ENCODE data around the gene LRRC3B. TPM values are rescaled to one million over a fixed set of nuclear protein-coding genes. Genes with fewer than 3 reads are reported as not detected.

LRRC3B gene
- total RNA-seq, 2 donors from 2014 or later = not detected

- Mint-ChIP-seq H3K9me3 (peaks cover 9 to 10% of the 10 kb centered on the region in 2 donors), H3K36me3 (no peaks in the 10 kb centered on the region), H3K27ac (no peak overlapping the region)
- no peak for ATAC-seq
- no peak for DNase-seq (ENCODE audit: low spot score in 2 of 2)
These were observed 109.3 kb downstream of the LRRC3B start for GRCh38 chr3:26731843-26732242.

GRCh38 chr3:26750263-26750662 lies 127.7 kb downstream of the LRRC3B start:
- H3K27ac Mint-ChIP-seq = no peak overlapping the region
- H3K9me3 Mint-ChIP-seq = peaks cover 9 to 14% of the 10 kb centered on the region in 2 donors
- ATAC-seq (no peak), DNase-seq (ENCODE audit: low spot score in 2 of 2) (no peak)
- H3K36me3 Mint-ChIP-seq = no peaks in the 10 kb centered on the region

- Mint-ChIP-seq H3K27ac (no peak overlapping the region), H3K36me3 (no peaks in the 10 kb centered on the region), H3K9me3 (peaks cover 15 to 19% of the 10 kb centered on the region in 2 donors)
- ATAC-seq (no peak), DNase-seq (ENCODE audit: low spot score in 2 of 2) (no peak)
These were observed 129.9 kb downstream of the LRRC3B start for GRCh38 chr3:26752466-26752865.

GRCh38 chr3:26753095-26753494 lies 130.5 kb downstream of the LRRC3B start:
- H3K36me3 Mint-ChIP-seq = no peaks in the 10 kb centered on the region
- DNase-seq (ENCODE audit: low spot score in 2 of 2) (no peak), ATAC-seq (no peak)
- no peak overlapping the region for H3K27ac Mint-ChIP-seq
- H3K9me3 Mint-ChIP-seq = peaks cover 18 to 19% of the 10 kb centered on the region in 2 donors

- Mint-ChIP-seq H3K36me3 (no peaks in the 10 kb centered on the region), H3K9me3 (peaks cover 10 to 13% of the 10 kb centered on the region in 2 donors), H3K27ac (no peak overlapping the region)
- DNase-seq (ENCODE audit: low spot score in 2 of 2) (no peak), ATAC-seq (no peak)
These were observed 135.4 kb downstream of the LRRC3B start for GRCh38 chr3:26757978-26758377.

Data from activated naive CD4-positive, alpha-beta T cell treated with anti-CD3 and anti-CD28 coated beads, Interleukin-2, amount 50 U/mL, for 72 hours (primary cell).